ENCODE results near the gene UHRF2. TPM values are rescaled to one million over a fixed set of nuclear protein-coding genes. Genes with fewer than 3 reads are reported as not detected.

The UHRF2 gene
- total RNA-seq, 1 donor from 2014 or later, result 61.2 TPM

DNA sequence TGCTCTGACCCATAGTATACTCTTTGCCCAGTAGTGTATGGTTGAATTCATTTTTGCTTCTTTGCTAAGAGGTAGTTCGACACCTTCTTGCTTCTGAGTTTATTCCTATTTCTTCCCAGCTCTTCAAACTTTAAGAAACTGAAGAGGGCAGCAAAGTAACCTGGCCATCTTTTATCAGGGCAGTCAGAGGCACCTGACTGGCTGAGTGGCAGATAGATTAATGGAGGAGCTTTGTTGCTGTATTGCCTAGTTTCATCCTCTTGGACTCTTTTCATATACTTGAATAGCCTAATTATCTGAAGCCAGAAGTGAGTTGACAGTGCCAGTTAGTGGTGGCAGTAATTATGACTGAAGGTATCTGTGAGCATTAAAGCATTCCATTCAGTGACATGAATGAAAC lies 82.5 kb downstream of the UHRF2 start:
- Mint-ChIP-seq H3K4me1 (no peaks in the 10 kb centered on the region), H3K27me3 (ENCODE audit: low read depth) (no peaks in the 10 kb centered on the region), H3K9me3 (no peaks in the 10 kb centered on the region), H3K4me3 (no peak overlapping the region), H3K27ac (peak overlapping the region; percentile 19), H3K36me3 (peaks cover 24% of the 10 kb centered on the region)
- TF ChIP-seq, protein P1, sequence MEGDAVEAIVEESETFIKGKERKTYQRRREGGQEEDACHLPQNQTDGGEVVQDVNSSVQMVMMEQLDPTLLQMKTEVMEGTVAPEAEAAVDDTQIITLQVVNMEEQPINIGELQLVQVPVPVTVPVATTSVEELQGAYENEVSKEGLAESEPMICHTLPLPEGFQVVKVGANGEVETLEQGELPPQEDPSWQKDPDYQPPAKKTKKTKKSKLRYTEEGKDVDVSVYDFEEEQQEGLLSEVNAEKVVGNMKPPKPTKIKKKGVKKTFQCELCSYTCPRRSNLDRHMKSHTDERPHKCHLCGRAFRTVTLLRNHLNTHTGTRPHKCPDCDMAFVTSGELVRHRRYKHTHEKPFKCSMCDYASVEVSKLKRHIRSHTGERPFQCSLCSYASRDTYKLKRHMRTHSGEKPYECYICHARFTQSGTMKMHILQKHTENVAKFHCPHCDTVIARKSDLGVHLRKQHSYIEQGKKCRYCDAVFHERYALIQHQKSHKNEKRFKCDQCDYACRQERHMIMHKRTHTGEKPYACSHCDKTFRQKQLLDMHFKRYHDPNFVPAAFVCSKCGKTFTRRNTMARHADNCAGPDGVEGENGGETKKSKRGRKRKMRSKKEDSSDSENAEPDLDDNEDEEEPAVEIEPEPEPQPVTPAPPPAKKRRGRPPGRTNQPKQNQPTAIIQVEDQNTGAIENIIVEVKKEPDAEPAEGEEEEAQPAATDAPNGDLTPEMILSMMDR (IDR thresholded peaks at IDR 0.05; ENCODE audit: unreplicated experiment), result no peak
- DNase-seq (ENCODE audit: low spot score in 2 of 2, unreplicated experiment in 2 of 2), result no peak

- H3K9me3 Mint-ChIP-seq, result no peaks in the 10 kb centered on the region
- no peak for DNase-seq (ENCODE audit: low spot score in 2 of 2, unreplicated experiment in 2 of 2)
- H3K4me1 Mint-ChIP-seq, result no peaks in the 10 kb centered on the region
- H3K4me3 Mint-ChIP-seq, result no peak overlapping the region
- H3K27ac Mint-ChIP-seq, result no peak overlapping the region
- TF ChIP-seq, protein P1 (IDR thresholded peaks at IDR 0.05; ENCODE audit: unreplicated experiment), result no peak
- H3K27me3 Mint-ChIP-seq (ENCODE audit: low read depth), result no peaks in the 10 kb centered on the region
- peaks cover 27% of the 10 kb centered on the region for H3K36me3 Mint-ChIP-seq
These were observed 86.0 kb downstream of the UHRF2 start for GRCh38 chr9:6498982-6499381.

DNA sequence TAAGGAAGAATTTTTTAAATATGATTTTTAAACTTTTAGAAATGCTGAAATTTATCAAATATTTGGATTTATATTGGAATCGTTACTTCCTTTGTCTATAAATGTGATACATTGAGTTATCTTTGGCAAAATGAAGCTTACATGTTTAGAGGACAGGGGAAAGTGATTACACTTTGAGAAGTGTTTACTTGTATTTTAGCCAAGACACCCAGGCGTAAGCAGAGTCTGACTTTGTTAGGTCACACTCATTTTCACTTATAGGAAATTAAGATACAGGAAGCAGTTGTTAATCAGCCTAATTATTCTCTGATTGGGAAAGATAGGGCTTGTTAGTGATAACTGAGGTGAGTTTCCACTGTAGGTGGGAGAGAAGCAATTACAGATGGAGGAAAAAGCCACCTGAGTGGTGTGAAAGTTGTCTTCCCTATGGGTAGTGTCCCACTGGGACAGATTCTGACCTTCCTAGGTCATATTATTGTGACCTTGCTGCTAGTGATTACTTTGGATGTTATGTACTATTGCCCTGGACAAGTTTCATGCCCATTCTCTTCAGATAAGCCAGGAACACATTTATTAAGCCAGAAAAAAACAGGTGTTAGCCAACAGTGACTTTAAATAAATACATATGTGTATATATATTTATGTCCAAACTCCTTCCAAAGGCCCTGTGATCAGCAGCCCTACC lies 88.7 kb downstream of the UHRF2 start:
- no peaks in the 10 kb centered on the region for H3K27me3 Mint-ChIP-seq (ENCODE audit: low read depth)
- no peak for DNase-seq (ENCODE audit: low spot score in 2 of 2, unreplicated experiment in 2 of 2)
- H3K27ac Mint-ChIP-seq, result no peak overlapping the region
- H3K36me3 Mint-ChIP-seq, result peaks cover 37% of the 10 kb centered on the region
- H3K9me3 Mint-ChIP-seq, result no peaks in the 10 kb centered on the region
- H3K4me1 Mint-ChIP-seq, result no peaks in the 10 kb centered on the region
- TF ChIP-seq, protein P1 (IDR thresholded peaks at IDR 0.05; ENCODE audit: unreplicated experiment), result no peak
- H3K4me3 Mint-ChIP-seq, result no peak overlapping the region

GRCh38 chr9:6502399-6502798 lies 89.4 kb downstream of the UHRF2 start:
- TF ChIP-seq, protein P1 (IDR thresholded peaks at IDR 0.05; ENCODE audit: unreplicated experiment), result no peak
- H3K4me1 Mint-ChIP-seq, result no peaks in the 10 kb centered on the region
- no peak overlapping the region for H3K27ac Mint-ChIP-seq
- H3K9me3 Mint-ChIP-seq, result no peaks in the 10 kb centered on the region
- no peaks in the 10 kb centered on the region for H3K27me3 Mint-ChIP-seq (ENCODE audit: low read depth)
- peaks cover 36% of the 10 kb centered on the region for H3K36me3 Mint-ChIP-seq
- no peak for DNase-seq (ENCODE audit: low spot score in 2 of 2, unreplicated experiment in 2 of 2)
- no peak overlapping the region for H3K4me3 Mint-ChIP-seq

DNA sequence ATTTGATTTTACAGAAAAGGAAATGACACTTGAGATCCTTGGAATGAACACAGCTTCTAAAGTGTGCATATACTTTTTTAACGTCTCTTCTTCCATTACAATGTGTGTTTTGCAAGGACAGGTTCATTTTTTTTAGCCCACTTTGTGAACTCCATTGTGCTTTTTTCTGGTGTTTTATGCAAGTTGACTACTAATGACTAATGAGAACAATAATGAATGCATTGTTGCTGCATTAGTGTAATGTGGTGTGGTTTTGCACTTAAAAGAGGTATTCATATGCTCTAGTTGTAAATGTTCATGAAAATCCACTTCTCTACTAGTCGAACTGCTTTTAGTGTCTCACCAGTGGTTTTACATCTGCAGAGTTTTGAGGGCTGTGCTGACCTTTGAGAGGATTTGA lies 93.6 kb downstream of the UHRF2 start:
- peaks cover 44% of the 10 kb centered on the region for H3K36me3 Mint-ChIP-seq

More for the DNA sequence above, 93.6 kb downstream of the UHRF2 start:
- TF ChIP-seq, protein P1 (IDR thresholded peaks at IDR 0.05; ENCODE audit: unreplicated experiment), result no peak
- H3K4me1 Mint-ChIP-seq, result no peaks in the 10 kb centered on the region
- DNase-seq (ENCODE audit: low spot score in 2 of 2, unreplicated experiment in 2 of 2), result no peak
- H3K4me3 Mint-ChIP-seq, result no peak overlapping the region
- peaks cover 3% of the 10 kb centered on the region for H3K9me3 Mint-ChIP-seq
- no peak overlapping the region for H3K27ac Mint-ChIP-seq
- no peaks in the 10 kb centered on the region for H3K27me3 Mint-ChIP-seq (ENCODE audit: low read depth)
